ENCODE data around the gene ZDBF2. TPM values are rescaled to one million over a fixed set of nuclear protein-coding genes. Genes with fewer than 3 reads are reported as not detected.
"Not testable (repeated sequence)": the region's sequence is repeated elsewhere in the genome, so short reads cannot be mapped to it uniquely, and the experiment has no call there.

ZDBF2 gene
- 6.7 and 8.0 TPM in 2 replicates for total RNA-seq

DNA sequence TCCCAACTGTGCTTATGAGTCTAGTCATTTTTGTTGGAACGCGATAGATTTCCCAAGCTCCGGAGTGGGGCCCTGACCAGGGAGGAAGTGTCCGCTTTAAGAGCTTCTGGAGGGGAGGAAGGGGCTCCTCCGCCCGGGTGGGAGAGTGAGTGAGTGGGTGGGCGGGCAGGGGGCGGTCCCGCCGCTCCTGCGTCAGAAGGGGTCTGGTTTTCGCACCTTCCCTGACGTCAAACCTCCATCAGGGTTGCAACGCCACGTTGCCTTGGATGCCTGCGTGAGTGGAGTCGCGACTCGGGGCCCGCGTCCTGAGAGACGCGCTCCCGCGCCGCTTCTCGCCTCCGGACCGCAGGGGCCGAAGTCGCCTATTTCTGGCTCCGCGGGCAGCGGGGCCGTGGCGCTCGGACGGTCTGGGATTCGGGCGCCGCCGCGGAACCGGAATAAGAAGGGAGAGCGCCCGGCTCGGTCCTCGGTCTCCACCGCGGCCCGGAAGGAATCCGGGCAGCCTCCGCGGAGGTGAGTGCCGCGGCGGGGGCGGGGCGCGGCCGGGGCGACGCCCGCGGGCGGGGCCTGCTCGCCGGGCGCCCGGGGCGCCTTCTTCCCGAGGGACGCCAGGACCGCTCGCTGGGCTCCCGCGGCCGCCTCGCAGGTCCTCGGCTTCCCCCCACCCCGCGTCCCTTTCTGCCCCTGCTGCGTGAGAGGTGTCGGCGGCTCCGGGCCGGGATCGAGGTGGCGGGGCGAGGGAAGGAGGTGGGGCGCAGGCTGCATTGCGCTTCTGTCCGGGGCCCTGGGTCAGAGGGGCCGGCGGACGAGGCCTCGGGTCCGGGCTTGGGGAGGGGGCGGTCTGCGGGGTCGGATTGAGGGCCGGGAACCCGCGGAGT, at the start of gene ZDBF2:
TSS of gene ZDBF2 (plus strand) at position 230 of the 878 bp plus-strand sequence. CDS start 7,187 bp downstream, outside the sequence.
- peaks cover 43% of the 10 kb centered on the region for H3K27me3 Mint-ChIP-seq
- CTCF ChIA-PET = interaction anchor here (0.8 to 1.5 kb wide), 2 partner anchors 11 to 15 kb away, joined by 3 read pairs; no protein-coding TSS in a partner anchor
- H3K27ac Mint-ChIP-seq = peak within 1 kb of the TSS; percentile 69
- POLR2A ChIA-PET = interaction anchor here (0.6 to 2.5 kb wide), 7 partner anchors 10 to 190 kb away, joined by 3 to 23 read pairs (median 3); partner anchors contain the start of genes EEF1B2, INO80D and NDUFS1
- peaks cover 2% of the 10 kb centered on the region for H3K9me3 Mint-ChIP-seq
- intact Hi-C loops (cut with micrococcal nuclease) = loop anchor here (1.0 to 10.0 kb wide), 6 partner anchors 28 to 1750 kb away; partner anchors contain the start of genes ADAM23, EEF1B2, FASTKD2 and INO80D
- H3K4me1 Mint-ChIP-seq = peaks cover 18% of the 10 kb centered on the region
- no peak for TF ChIP-seq CTCF (IDR thresholded peaks at IDR 0.05)
- DNase-seq = peak; percentile 58
- H3K36me3 Mint-ChIP-seq (ENCODE audit: low read depth) = peaks cover 1% of the 10 kb centered on the region
- peak; percentile 86 for ATAC-seq (ENCODE audit: low read depth)
- peak within 1 kb of the TSS; percentile 84 for H3K4me3 Mint-ChIP-seq

GRCh38 chr2:206225435-206226232, 48.8 kb upstream of the ZDBF2 start:
- Mint-ChIP-seq H3K27ac (no peak overlapping the region), H3K36me3 (ENCODE audit: low read depth) (no peaks in the 10 kb centered on the region), H3K27me3 (peaks cover 13% of the 10 kb centered on the region), H3K9me3 (peaks cover 12% of the 10 kb centered on the region), H3K4me3 (no peak overlapping the region), H3K4me1 (no peaks in the 10 kb centered on the region)
- ChIA-PET CTCF (no interaction called here), POLR2A (no interaction called here)
- ATAC-seq (ENCODE audit: low read depth) = no peak
- DNase-seq = no peak
- TF ChIP-seq CTCF (IDR thresholded peaks at IDR 0.05) = no peak
- intact Hi-C loops (cut with micrococcal nuclease) = no loop called here

DNA sequence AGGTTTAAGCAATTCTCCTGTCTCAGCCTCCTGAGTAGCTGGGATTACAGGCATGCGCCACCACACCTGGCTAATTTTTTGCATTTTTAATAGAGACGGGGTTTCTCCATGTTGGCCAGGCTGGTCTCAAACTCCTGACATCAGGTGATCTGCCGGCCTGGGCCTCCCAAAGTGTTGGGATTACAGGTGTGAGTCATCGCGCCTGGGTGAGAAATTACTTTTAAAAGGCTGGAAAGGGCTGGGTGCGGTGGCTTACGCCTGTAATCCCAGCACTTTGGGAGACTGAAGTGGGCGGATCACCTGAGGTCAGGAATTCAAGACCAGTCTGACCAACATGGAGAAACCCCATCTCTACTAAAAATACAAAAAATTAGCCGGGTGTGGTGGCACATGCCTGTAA, 45.8 kb upstream of the ZDBF2 start:
- POLR2A ChIA-PET; DNase-seq; ATAC-seq (ENCODE audit: low read depth); H3K4me1 Mint-ChIP-seq; intact Hi-C loops (cut with micrococcal nuclease); CTCF ChIA-PET; H3K4me3 Mint-ChIP-seq; H3K27ac Mint-ChIP-seq; H3K9me3 Mint-ChIP-seq; H3K36me3 Mint-ChIP-seq (ENCODE audit: low read depth): not testable (repeated sequence)
- H3K27me3 Mint-ChIP-seq = peaks cover 18% of the 10 kb centered on the region

DNA sequence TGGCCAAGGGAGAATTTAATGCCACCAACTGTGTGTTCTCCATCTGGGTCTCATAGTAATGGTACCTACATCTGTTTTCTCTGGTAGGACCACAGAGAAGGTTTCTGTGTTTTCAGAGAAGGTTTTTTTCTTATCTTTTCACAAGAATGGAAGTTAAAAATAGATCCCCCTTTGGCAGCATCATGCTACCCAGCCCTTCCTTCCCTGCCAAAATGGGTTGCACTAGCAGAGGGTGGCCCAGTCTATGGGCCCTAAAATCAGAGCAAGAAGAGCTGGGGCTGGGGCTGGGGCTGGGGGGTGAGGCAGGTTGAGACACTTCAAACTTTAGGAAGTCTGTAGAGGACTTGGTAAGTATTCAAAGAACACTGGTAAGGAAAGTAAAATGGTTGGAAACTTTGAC, 44.8 kb upstream of the ZDBF2 start:
- no peak overlapping the region for H3K27ac Mint-ChIP-seq
- ATAC-seq (ENCODE audit: low read depth) (no peak), DNase-seq (no peak)
- intact Hi-C loops (cut with micrococcal nuclease) = no loop called here
- ChIA-PET CTCF (no interaction called here), POLR2A (no interaction called here)
- no peak for TF ChIP-seq CTCF (IDR thresholded peaks at IDR 0.05)
- H3K9me3 Mint-ChIP-seq = peaks cover 4% of the 10 kb centered on the region
- no peaks in the 10 kb centered on the region for H3K36me3 Mint-ChIP-seq (ENCODE audit: low read depth)
- no peaks in the 10 kb centered on the region for H3K4me1 Mint-ChIP-seq
- no peak overlapping the region for H3K4me3 Mint-ChIP-seq
- H3K27me3 Mint-ChIP-seq = peaks cover 19% of the 10 kb centered on the region

DNA sequence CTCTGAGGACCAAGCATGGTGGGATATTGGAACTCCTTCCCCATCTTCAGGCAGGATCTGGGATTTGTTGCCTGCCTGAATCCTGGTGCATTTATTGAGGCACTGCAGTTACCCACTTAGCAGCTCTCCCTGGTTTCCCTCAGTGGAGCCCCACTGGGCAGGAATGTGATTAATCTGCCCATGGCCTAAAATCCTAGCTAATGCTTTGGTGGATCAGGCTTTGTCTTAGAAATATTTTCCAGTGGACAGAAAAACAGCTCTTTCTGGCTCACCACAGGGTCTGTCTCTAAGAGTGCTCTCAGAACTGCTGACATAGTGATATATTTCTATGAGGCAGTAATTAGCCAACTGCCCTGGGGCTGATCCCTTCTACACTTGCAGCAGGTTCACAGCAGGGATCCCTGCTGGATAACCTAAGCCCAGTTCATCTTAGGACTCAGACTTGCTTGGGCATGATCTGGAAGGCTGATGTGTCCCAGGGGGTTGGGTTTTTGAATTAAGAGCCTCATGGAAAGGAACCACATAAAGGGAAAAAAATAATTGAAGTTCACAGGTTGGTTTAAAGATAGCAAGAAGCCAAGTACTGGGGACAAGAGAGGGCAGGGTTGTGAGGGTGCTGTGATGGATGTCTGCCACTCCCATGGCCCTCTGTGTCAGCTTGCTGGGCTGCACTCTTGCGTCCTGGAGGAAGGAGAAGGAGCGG, 44.3 kb upstream of the ZDBF2 start:
- no peak for ATAC-seq (ENCODE audit: low read depth)
- ChIA-PET POLR2A (no interaction called here), CTCF (no interaction called here)
- H3K4me1 Mint-ChIP-seq = no peaks in the 10 kb centered on the region
- H3K36me3 Mint-ChIP-seq (ENCODE audit: low read depth) = no peaks in the 10 kb centered on the region
- H3K27ac Mint-ChIP-seq = no peak overlapping the region
- TF ChIP-seq CTCF (IDR thresholded peaks at IDR 0.05) = no peak
- peaks cover 19% of the 10 kb centered on the region for H3K27me3 Mint-ChIP-seq
- H3K9me3 Mint-ChIP-seq = peaks cover 4% of the 10 kb centered on the region
- DNase-seq = no peak
- H3K4me3 Mint-ChIP-seq = no peak overlapping the region
- intact Hi-C loops (cut with micrococcal nuclease) = no loop called here
